Aorta (tissue), 5 donors: ENCODE measurements around the gene ELFN1. TPM values are rescaled to one million over a fixed set of nuclear protein-coding genes. Genes with fewer than 3 reads are reported as not detected.

ENCODE experiments used
- ATAC-seq: fragments of 200-7000 bp; cut with Tn5 transposase; one replicate; pipeline ENCODE4 v1.9.1; 2022; ENCODE audit warnings: moderate library complexity; ENCODE audit not compliant: low FRiP score
- DNase-seq, 2 donors: peaks; one replicate each; pipeline ENCODE4 v3.0.0-alpha.2; 2020
- H3K27ac ChIP-seq, 2 donors: one replicate each; pipeline ENCODE4 v1.5.1; 2013; ENCODE audit warnings: low read length in 2 of 2, mild to moderate bottlenecking in 2 of 2, moderate library complexity in 2 of 2, control low read depth in 1 of 2, inconsistent platforms in 1 of 2, low read depth in 1 of 2
- H3K27me3 ChIP-seq, 2 donors: one replicate each; pipeline ENCODE4 v1.6.1; 2013; ENCODE audit warnings: control low read depth in 1 of 2, low read length in 1 of 2, mild to moderate bottlenecking in 1 of 2, moderate library complexity in 1 of 2; ENCODE audit not compliant: insufficient read depth in 2 of 2, control insufficient read depth in 1 of 2
- H3K36me3 ChIP-seq, 2 donors: one replicate each; pipeline ENCODE4 v1.6.1; 2013; ENCODE audit warnings: control low read depth in 1 of 2, low read length in 1 of 2, mild to moderate bottlenecking in 1 of 2; ENCODE audit not compliant: insufficient read depth in 2 of 2, control insufficient read depth in 1 of 2
- H3K4me1 ChIP-seq, 2 donors: one replicate each; pipeline ENCODE4 v1.6.1; 2013; ENCODE audit warnings: low read length in 2 of 2, control low read depth in 1 of 2, mild to moderate bottlenecking in 1 of 2, moderate library complexity in 1 of 2; ENCODE audit not compliant: insufficient read depth in 2 of 2, control insufficient read depth in 1 of 2
- H3K4me3 ChIP-seq, 2 donors: one replicate each; pipeline ENCODE4 v1.5.1; 2013; ENCODE audit warnings: low read length in 2 of 2, control low read depth in 1 of 2, mild to moderate bottlenecking in 1 of 2
- H3K9me3 ChIP-seq: one replicate; pipeline ENCODE4 v1.6.1; 2013; ENCODE audit warnings: mild to moderate bottlenecking, low read length; ENCODE audit not compliant: control insufficient read depth
- WGBS, 2 donors: extraction: QIAGEN DNeasy Blood & Tissue Kit; methylation state at CpG; one replicate each; pipeline ENCODE4 v1.1.7; 2013; 5-methylcytosine and 5-hydroxymethylcytosine counted together
- intact Hi-C, 2 donors: fragments of 100-400 bp; cut with DNase I; formaldehyde crosslinking; loops; one replicate each; pipeline versions ENCODE4 v1.14.2 to v1.15.0; 2022
- polyA plus RNA-seq, 2 donors: library from polyadenylated mRNA; stranded (reverse); fragments of 200-250 nt; gene quantifications; one replicate each; pipeline ENCODE4 v1.2.3, GENCODE V29; 2013
- total RNA-seq, 2 donors: library from RNA; stranded (reverse); fragmentation: NEBNext Ultra II Directional; extraction: Animal tissue kit (Norgen Biotek cat#: 25700); gene quantifications; one replicate each; pipeline ENCODE4 v1.2.1, GENCODE V29; 2021
- donor health status: healthy with polysubstance abuse.
- donor health status: Bipolar disorder and iron deficiency.
- donor health status: DM: no; HTN: no; CAD: no.
- donor health status: DM: no; HTN: no; CAD: no.
- donor health status: DM: yes; HTN: yes; CAD: no.

ELFN1 gene
- total and polyA plus RNA-seq, 4 donors: 0.13 to 4.8 (median 1.2) TPM; not detected in 1

DNA sequence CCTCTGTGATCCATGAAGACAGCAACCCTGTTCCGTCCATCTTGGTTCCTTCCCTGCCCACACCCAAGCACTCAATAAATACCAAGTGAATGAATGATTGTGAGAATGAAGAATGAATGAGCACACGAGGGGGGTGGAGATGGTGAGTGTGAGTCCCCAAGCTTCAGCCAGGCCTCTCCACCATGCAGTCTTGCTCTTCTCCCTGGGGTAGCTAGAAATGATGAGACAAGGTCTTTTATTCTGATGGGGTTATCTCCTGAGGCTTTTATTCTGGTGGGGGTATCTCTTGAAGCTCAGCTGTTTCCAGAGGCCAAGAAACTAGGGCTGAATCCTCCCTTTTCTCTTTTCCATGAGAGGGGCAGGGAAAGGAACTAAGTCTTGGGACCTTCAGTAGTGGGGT lies 57.0 kb downstream of the ELFN1 start:
- ATAC-seq: no peak
- WGBS, 2 donors: 89 to 94% methylated on average over 2 of the region's 2 CpGs
- intact Hi-C loops: no loop called here

DNA sequence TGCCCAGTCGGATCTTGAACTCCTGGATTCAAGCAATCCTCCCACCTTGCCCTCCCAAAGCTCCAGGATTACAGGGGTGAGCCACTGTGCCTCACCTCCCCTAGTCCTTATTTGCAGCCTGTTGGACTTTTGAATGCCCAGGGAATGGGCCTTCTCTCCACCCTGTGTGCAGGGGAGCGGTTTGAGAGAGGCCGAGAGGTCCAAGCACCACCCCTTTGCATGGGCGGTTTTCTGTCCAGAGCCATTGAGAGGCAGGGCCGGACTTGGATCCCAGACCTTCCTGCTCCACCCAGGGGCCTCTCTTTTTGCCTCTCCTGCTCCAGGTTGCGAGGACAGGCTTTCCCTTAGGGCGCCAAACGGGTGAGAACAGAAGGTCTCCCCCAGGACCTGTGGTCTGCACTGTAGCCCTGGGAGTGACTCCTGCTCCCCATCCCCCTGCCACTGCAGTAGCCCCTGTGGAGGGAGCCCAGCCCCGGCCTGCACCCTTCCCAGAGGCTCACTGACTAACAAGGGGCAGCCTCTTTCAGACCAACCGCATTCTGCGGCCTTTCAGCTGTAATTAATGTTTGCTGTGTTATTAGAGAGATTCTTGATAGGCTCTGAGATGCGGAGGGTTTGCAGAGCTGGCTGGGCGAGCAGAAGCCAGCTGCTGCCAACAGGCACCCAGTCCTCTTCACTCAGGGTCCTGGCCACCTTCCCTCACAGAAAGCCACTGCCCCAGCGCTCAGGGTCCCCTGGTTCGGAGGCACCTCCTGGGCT lies 57.9 kb downstream of the ELFN1 start:
- Histone ChIP-seq H3K4me1 (no peaks in the 10 kb centered on the region), H3K36me3 (no peaks in the 10 kb centered on the region), H3K27ac (no peak overlapping the region), H3K27me3 (no peaks in the 10 kb centered on the region), H3K4me3 (no peak overlapping the region), H3K9me3 (peaks cover 7% of the 10 kb centered on the region)
- intact Hi-C loops: no loop called here
- ATAC-seq (no peak), DNase-seq (no peak)
- 88% methylated on average over 14 to 15 of the region's 15 CpGs for WGBS, 2 donors

More for the DNA sequence above, 57.0 kb downstream of the ELFN1 start:
- Histone ChIP-seq H3K4me1 (no peaks in the 10 kb centered on the region), H3K27ac (no peak overlapping the region), H3K27me3 (no peaks in the 10 kb centered on the region), H3K9me3 (peaks cover 7% of the 10 kb centered on the region), H3K4me3 (no peak overlapping the region), H3K36me3 (no peaks in the 10 kb centered on the region)
- DNase-seq: no peak

GRCh38 chr7:1729183-1729582 lies 59.1 kb downstream of the ELFN1 start:
- 92 to 96% methylated on average over 8 of the region's 8 CpGs for WGBS, 2 donors
- intact Hi-C loops: no loop called here
- Histone ChIP-seq H3K36me3 (no peaks in the 10 kb centered on the region), H3K9me3 (peaks cover 7% of the 10 kb centered on the region), H3K4me3 (no peak overlapping the region), H3K4me1 (no peaks in the 10 kb centered on the region), H3K27ac (no peak overlapping the region), H3K27me3 (no peaks in the 10 kb centered on the region)
- ATAC-seq: no peak
- no peak for DNase-seq

GRCh38 chr7:1729773-1730172 lies 59.7 kb downstream of the ELFN1 start:
- Histone ChIP-seq H3K36me3 (no peaks in the 10 kb centered on the region), H3K4me1 (no peaks in the 10 kb centered on the region), H3K4me3 (no peak overlapping the region), H3K27ac (no peak overlapping the region), H3K27me3 (no peaks in the 10 kb centered on the region), H3K9me3 (peaks cover 7% of the 10 kb centered on the region)
- no peak for DNase-seq
- 79 to 80% methylated on average over 16 of the region's 16 CpGs for WGBS, 2 donors
- no peak for ATAC-seq
- intact Hi-C loops: no loop called here

DNA sequence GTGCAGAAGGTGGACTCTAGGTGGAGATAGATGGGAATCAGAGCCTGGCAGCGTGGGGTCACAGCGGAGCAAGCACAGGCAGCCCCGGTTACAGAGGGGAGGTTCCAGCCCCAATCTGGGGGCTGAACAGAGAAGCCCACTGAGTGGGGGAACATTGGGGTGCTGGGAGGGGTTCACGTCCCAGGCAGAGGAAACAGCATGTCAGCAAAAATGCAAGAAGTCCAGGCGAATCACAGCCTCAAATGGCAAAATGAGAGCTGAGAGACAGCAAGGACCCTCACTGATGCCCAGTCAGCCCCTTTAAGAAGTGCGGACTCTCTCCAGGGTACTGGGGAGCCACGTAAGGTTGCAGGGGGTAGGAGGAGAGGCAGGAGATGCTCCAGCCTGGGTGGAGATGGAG lies 62.0 kb downstream of the ELFN1 start:
- DNase-seq: no peak
- WGBS, 2 donors: 93% methylated on average over 7 of the region's 7 CpGs
- Histone ChIP-seq H3K4me3 (no peak overlapping the region), H3K36me3 (no peaks in the 10 kb centered on the region), H3K27me3 (no peaks in the 10 kb centered on the region), H3K27ac (no peak overlapping the region), H3K4me1 (no peaks in the 10 kb centered on the region), H3K9me3 (peaks cover 7% of the 10 kb centered on the region)
- intact Hi-C loops: no loop called here
- ATAC-seq: no peak

GRCh38 chr7:1732645-1733044 lies 62.6 kb downstream of the ELFN1 start:
- DNase-seq (no peak), ATAC-seq (no peak)
- Histone ChIP-seq H3K27me3 (no peaks in the 10 kb centered on the region), H3K36me3 (no peaks in the 10 kb centered on the region), H3K9me3 (peaks cover 7% of the 10 kb centered on the region), H3K4me3 (no peak overlapping the region), H3K27ac (no peak overlapping the region), H3K4me1 (no peaks in the 10 kb centered on the region)
- intact Hi-C loops: no loop called here
- WGBS, 2 donors: 77 to 84% methylated on average over 10 of the region's 10 CpGs

DNA sequence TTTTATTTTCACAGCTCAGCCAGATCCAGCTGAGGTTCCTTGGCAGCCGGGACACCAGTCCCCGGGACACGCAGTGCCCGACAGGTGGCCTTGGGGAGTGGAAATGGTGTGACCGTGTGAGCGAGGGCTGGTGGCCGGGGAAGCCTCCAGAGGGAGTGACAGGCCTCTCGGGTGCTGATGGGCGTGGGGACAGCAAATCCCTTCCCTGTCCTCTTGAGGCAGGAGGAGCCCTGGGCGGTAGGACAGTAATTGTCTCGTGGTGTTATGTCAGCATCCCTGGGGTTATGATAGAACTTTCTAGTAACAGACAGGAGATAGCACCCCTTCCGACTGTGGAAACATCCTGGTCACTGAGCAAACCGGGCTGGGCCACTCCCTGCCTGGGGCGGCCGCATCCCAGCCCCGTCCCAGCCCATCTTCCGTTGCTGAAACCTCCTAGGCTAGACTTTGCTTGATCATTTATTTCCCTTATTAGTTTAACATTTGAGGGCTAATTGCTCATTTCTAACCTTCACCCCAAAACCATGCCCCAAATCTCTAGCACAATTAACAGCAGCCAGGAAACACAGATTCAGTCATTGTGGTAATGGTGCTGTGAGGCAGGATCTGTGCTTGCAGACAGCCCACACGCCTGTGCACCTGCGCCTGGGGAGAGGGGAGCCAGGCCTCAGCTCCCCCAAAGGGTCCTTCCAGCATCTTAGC lies 63.3 kb downstream of the ELFN1 start:
- WGBS, 2 donors: 90 to 91% methylated on average over 19 of the region's 19 CpGs
- intact Hi-C loops: no loop called here

GRCh38 chr7:1733908-1734730 lies 64.0 kb downstream of the ELFN1 start:
- no peak overlapping the region for H3K4me3 ChIP-seq
- intact Hi-C loops: no loop called here
- WGBS, 2 donors: 84 to 87% methylated on average over 17 of the region's 17 CpGs
- H3K27ac ChIP-seq: no peak overlapping the region
- no peaks in the 10 kb centered on the region for H3K27me3 ChIP-seq
- no peaks in the 10 kb centered on the region for H3K36me3 ChIP-seq
- H3K4me1 ChIP-seq: no peaks in the 10 kb centered on the region
- peaks cover 6% of the 10 kb centered on the region for H3K9me3 ChIP-seq
- ATAC-seq (no peak), DNase-seq (no peak)

More for the DNA sequence above, 63.3 kb downstream of the ELFN1 start:
- H3K27me3 ChIP-seq: no peaks in the 10 kb centered on the region
- H3K4me1 ChIP-seq: no peaks in the 10 kb centered on the region
- DNase-seq (no peak), ATAC-seq (no peak)
- no peak overlapping the region for H3K4me3 ChIP-seq
- peaks cover 7% of the 10 kb centered on the region for H3K9me3 ChIP-seq
- H3K36me3 ChIP-seq: no peaks in the 10 kb centered on the region
- H3K27ac ChIP-seq: no peak overlapping the region
